Measurements from ENCODE around the gene RBBP7.
A peak's percentile ranks its signal among the peaks of the same experiment; 100 is the strongest.
"Not testable (repeated sequence)": the region's sequence is repeated elsewhere in the genome, so short reads cannot be mapped to it uniquely, and the experiment has no call there.

Gene RBBP7

DNA sequence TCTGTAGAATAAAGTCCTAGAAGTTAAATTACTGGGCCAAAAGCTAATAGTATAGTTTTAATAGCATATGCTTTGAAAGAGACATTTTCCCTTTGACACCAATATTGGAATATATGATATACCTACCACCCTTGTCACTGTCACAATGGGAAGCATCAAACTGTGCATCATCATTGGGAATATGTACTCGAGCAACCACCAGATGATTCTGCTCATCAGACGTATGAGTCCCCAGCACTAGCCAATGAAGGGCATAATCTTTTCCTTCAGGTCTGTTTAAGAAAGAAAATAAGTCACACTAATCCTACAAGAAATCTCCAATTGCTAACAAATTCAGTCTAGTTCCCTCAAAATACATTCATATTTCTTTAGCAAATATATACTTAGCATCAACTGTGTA is 7.3 kb downstream of the RBBP7 start:
- in situ Hi-C loops (cut with HindIII; ENCODE audit: low pct_ligation_motif_present, low sequenced_read_pairs): no loop called here
- Histone ChIP-seq H3K27ac (no peak overlapping the region), H3K27me3 (replicated peaks) (no peaks in the 10 kb centered on the region), H3K36me3 (replicated peaks) (no peaks in the 10 kb centered on the region), H3K4me3 (ENCODE audit: low read depth, low read length) (no peak overlapping the region)
- TF ChIP-seq CTCF (IDR thresholded peaks at IDR 0.05; ENCODE audit: low read depth, low read length, missing control alignments): no peak
- no peak for DNase-seq

- in situ Hi-C loops (cut with HindIII; ENCODE audit: low pct_ligation_motif_present, low sequenced_read_pairs): no loop called here
- H3K36me3 ChIP-seq (replicated peaks): peaks cover 8% of the 10 kb centered on the region
- no peaks in the 10 kb centered on the region for H3K27me3 ChIP-seq (replicated peaks)
- no peak for DNase-seq
- no peak overlapping the region for H3K4me3 ChIP-seq (ENCODE audit: low read depth, low read length)
- no peak for TF ChIP-seq CTCF (IDR thresholded peaks at IDR 0.05; ENCODE audit: low read depth, low read length, missing control alignments)
- H3K27ac ChIP-seq: no peak overlapping the region
Measured at GRCh38 chrX:16856744-16857143, 13.4 kb downstream of the RBBP7 start.

DNA sequence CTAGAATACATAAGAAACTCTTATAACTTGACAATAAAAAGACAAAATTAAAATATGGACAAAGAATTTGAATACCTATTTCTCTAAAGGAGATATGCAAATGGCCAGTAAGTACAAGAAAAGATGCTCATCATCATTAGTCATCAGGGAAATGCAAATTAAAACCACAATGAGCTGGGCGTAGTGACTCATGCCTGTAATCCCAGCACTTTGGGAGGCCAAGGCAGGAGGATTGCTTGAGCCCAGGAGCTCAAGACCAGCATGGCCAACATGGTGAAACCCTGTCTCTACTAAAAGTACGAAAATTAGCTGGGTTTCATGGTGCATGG is 14.1 kb downstream of the RBBP7 start:
- H3K36me3 ChIP-seq (replicated peaks); in situ Hi-C loops (cut with HindIII; ENCODE audit: low pct_ligation_motif_present, low sequenced_read_pairs); H3K27me3 ChIP-seq (replicated peaks); H3K27ac ChIP-seq; H3K4me3 ChIP-seq (ENCODE audit: low read depth, low read length): not testable (repeated sequence)
- DNase-seq: peak; percentile 73

GRCh38 chrX:16855363-16856075 is 14.6 kb downstream of the RBBP7 start:
- Histone ChIP-seq H3K27me3 (replicated peaks) (no peaks in the 10 kb centered on the region), H3K27ac (no peak overlapping the region), H3K4me3 (ENCODE audit: low read depth, low read length) (no peak overlapping the region), H3K36me3 (replicated peaks) (peaks cover 8% of the 10 kb centered on the region)
- no peak for TF ChIP-seq CTCF (IDR thresholded peaks at IDR 0.05; ENCODE audit: low read depth, low read length, missing control alignments)
- in situ Hi-C loops (cut with HindIII; ENCODE audit: low pct_ligation_motif_present, low sequenced_read_pairs): no loop called here
- DNase-seq: no peak

DNA sequence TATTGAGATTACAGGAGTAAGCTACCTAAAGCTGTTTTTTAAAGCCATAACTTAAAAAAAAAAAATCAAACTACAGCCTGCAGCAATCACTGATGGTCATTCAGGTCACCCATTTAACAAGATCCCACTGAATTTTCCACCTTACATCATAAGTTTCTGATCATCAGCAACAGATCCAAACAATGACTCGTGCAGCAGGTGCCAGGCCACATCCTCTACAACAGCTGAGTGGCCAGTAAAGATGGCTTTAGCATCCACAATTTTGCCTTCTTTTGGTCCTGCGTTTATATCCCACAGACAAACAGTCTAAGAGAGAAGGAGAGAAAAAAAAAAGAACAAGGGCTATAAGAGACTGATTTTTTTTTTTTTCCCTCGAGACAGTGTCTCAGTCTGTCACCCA is 16.6 kb downstream of the RBBP7 start:
- Histone ChIP-seq H3K27me3 (replicated peaks) (no peaks in the 10 kb centered on the region), H3K27ac (no peak overlapping the region), H3K4me3 (ENCODE audit: low read depth, low read length) (no peak overlapping the region), H3K36me3 (replicated peaks) (peaks cover 8% of the 10 kb centered on the region)
- no peak for TF ChIP-seq CTCF (IDR thresholded peaks at IDR 0.05; ENCODE audit: low read depth, low read length, missing control alignments)
- in situ Hi-C loops (cut with HindIII; ENCODE audit: low pct_ligation_motif_present, low sequenced_read_pairs): no loop called here
- no peak for DNase-seq

DNA sequence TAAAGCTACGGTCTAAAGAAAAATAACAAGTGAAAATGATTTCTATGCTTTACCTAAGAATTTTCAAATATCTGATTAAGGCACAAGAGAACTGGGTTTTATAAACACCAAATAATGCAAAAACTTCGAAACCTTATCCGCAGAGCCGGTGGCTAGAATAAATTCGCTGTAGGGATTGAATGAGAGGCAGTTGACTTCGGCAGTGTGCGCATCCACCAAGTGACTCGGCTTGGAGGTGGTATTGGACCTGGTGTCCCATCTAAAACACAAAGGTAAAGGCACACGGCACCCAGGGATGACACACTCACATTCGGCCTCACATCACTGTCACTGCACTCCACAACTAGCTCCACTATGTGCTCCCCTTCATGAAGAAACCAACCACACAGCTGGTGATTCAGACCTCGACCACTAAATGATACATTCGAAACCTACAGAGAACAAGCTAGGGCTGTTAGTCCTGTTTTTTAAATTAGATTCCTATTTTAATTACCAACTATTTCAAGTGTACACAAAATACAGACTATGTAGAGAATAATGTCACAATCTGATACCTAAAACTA is 17.5 kb downstream of the RBBP7 start:
- peaks cover 8% of the 10 kb centered on the region for H3K36me3 ChIP-seq (replicated peaks)
- H3K4me3 ChIP-seq (ENCODE audit: low read depth, low read length): no peak overlapping the region
- no peak overlapping the region for H3K27ac ChIP-seq
- no peak for TF ChIP-seq CTCF (IDR thresholded peaks at IDR 0.05; ENCODE audit: low read depth, low read length, missing control alignments)
- no peaks in the 10 kb centered on the region for H3K27me3 ChIP-seq (replicated peaks)
- in situ Hi-C loops (cut with HindIII; ENCODE audit: low pct_ligation_motif_present, low sequenced_read_pairs): no loop called here
- DNase-seq: no peak

Data from brain microvascular endothelial cell (primary cell).